ENCODE results near the gene CYTH4. TPM values are rescaled to one million over a fixed set of nuclear protein-coding genes. Genes with fewer than 3 reads are reported as not detected.

Gene CYTH4
- total and polyA plus RNA-seq, 2 donors (not counting 3 experiments of a cell fraction or from before 2014, with no cell fraction given) = 0.06 TPM; not detected in 1

DNA sequence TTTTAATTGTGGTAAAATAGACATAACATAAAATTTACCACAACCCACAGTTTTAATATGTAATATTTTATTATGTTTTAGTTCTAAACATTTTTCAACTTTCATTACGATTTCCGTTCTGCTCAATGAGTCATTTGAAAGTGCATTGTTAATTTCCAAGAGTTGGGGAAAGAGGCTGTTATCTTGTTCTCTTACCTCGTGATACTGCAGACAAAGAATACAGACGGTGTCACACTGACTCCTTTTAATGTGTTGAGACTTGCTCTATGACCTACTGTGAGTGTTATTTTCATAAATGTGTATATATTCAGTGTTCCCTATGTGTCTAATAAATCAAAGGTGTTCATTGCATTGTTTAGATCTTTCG is 27.5 kb upstream of the CYTH4 start:
- FAIRE-seq = peak; percentile 28

GRCh38 chr22:37255558-37256006 is 26.7 kb upstream of the CYTH4 start:
- Histone ChIP-seq H3K4me1 (ENCODE audit: control insufficient read depth, extremely low read depth, insufficient read depth, low read length) (peaks cover 38% of the 10 kb centered on the region), H3K4me3 (replicated peaks in 1 of 3; ENCODE audit: insufficient read depth in 1 of 3, low read depth in 1 of 3, low read length in 3 of 3) (no peak overlapping the region), H3K79me2 (ENCODE audit: control insufficient read depth, insufficient read depth, low read length) (no peaks in the 10 kb centered on the region), H2AFZ (ENCODE audit: low read depth, low read length) (no peak overlapping the region), H3K9me1 (replicated peaks; ENCODE audit: control insufficient read depth, extremely low read depth, insufficient read depth, low read length) (no peaks in the 10 kb centered on the region), H3K9ac (replicated peaks; ENCODE audit: extremely low read depth, insufficient read depth, low read length) (peak overlapping the region; percentile 94), H3K36me3 (ENCODE audit: control insufficient read depth in 2 of 2, extremely low read depth in 1 of 2, insufficient read depth in 2 of 2, low read length in 2 of 2) (no peaks in the 10 kb centered on the region), H3K27ac (ENCODE audit: insufficient read depth, low read depth, low read length) (peak overlapping the region; percentile 99), H3K27me3 (ENCODE audit: control insufficient read depth in 2 of 2, insufficient read depth in 2 of 2, low read length in 2 of 2) (no peaks in the 10 kb centered on the region), H4K20me1 (replicated peaks; ENCODE audit: control insufficient read depth, extremely low read depth, insufficient read depth, low read length) (no peaks in the 10 kb centered on the region), H3K4me2 (ENCODE audit: insufficient read depth, low read length) (peak overlapping the region; percentile 97), H3K9me3 (replicated peaks; ENCODE audit: control insufficient read depth, insufficient read depth, low read length) (no peaks in the 10 kb centered on the region)
- ChIA-PET CTCF (interaction anchor here (3.1 kb wide), 1 partner anchor 12 kb away, joined by 28 read pairs; the partner anchor contains the start of gene RAC2), POLR2A (no interaction called here)
- intact Hi-C loops (cut with micrococcal nuclease) = no loop called here
- TF ChIP-seq MYC (IDR thresholded peaks at IDR 0.05; ENCODE audit: low read depth, low read length) (no peak), EZH2 (IDR thresholded peaks at IDR 0.05; ENCODE audit: borderline replicate concordance, low read depth, low read length, severe bottlenecking) (no peak), GATA2 (IDR thresholded peaks at IDR 0.05; ENCODE audit: insufficient read depth, insufficient read length, low read depth, low read length) (no peak), POLR2AphosphoS5 (IDR thresholded peaks at IDR 0.05; ENCODE audit: insufficient read depth, low read depth, low read length) (no peak), FOS (IDR thresholded peaks at IDR 0.05; ENCODE audit: borderline replicate concordance, insufficient read depth, low read length) (no peak), POLR2A (IDR thresholded peaks at IDR 0.05; ENCODE audit: low read depth, low read length) (no peak), JUN (IDR thresholded peaks at IDR 0.05; ENCODE audit: borderline replicate concordance, insufficient read depth, insufficient read length, low read depth) (no peak)
- TF ChIP-seq, protein P1, sequence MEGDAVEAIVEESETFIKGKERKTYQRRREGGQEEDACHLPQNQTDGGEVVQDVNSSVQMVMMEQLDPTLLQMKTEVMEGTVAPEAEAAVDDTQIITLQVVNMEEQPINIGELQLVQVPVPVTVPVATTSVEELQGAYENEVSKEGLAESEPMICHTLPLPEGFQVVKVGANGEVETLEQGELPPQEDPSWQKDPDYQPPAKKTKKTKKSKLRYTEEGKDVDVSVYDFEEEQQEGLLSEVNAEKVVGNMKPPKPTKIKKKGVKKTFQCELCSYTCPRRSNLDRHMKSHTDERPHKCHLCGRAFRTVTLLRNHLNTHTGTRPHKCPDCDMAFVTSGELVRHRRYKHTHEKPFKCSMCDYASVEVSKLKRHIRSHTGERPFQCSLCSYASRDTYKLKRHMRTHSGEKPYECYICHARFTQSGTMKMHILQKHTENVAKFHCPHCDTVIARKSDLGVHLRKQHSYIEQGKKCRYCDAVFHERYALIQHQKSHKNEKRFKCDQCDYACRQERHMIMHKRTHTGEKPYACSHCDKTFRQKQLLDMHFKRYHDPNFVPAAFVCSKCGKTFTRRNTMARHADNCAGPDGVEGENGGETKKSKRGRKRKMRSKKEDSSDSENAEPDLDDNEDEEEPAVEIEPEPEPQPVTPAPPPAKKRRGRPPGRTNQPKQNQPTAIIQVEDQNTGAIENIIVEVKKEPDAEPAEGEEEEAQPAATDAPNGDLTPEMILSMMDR (IDR thresholded peaks at IDR 0.05; ENCODE audit: extremely low read depth in 1 of 2, insufficient read depth in 1 of 2, low read depth in 1 of 2, low read length in 2 of 2) = no peak
- TF ChIP-seq, protein P2, sequence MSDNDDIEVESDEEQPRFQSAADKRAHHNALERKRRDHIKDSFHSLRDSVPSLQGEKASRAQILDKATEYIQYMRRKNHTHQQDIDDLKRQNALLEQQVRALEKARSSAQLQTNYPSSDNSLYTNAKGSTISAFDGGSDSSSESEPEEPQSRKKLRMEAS (IDR thresholded peaks at IDR 0.05; ENCODE audit: insufficient read depth, insufficient read length) = no peak
- dilution Hi-C loops (cut with MboI; ENCODE audit: extremely low pct_ligation_motif_present, low sequenced_read_pairs) = no loop called here
- DNase-seq (ENCODE audit: low read depth, low spot score) (no peak), FAIRE-seq (peak; percentile 33)
- no TSS peak for BruUV-seq (replicated peaks)

More for the DNA sequence above, 27.5 kb upstream of the CYTH4 start:
- dilution Hi-C loops (cut with MboI; ENCODE audit: extremely low pct_ligation_motif_present, low sequenced_read_pairs) = no loop called here
- CTCF ChIA-PET = interaction anchor here (1.1 to 3.1 kb wide), 3 partner anchors 11 to 77 kb away, joined by 3 to 28 read pairs (median 4); partner anchors contain the start of gene RAC2
- H3K79me2 ChIP-seq (ENCODE audit: control insufficient read depth, insufficient read depth, low read length) = no peaks in the 10 kb centered on the region
- peak; percentile 77 for TF ChIP-seq FOS (IDR thresholded peaks at IDR 0.05; ENCODE audit: borderline replicate concordance, insufficient read depth, low read length)
- TF ChIP-seq JUN (IDR thresholded peaks at IDR 0.05; ENCODE audit: borderline replicate concordance, insufficient read depth, insufficient read length, low read depth) = peak; percentile 88
- TF ChIP-seq, protein P1 (IDR thresholded peaks at IDR 0.05; ENCODE audit: extremely low read depth in 1 of 2, insufficient read depth in 1 of 2, low read depth in 1 of 2, low read length in 2 of 2) = no peak
- DNase-seq (ENCODE audit: low read depth, low spot score) = peak; percentile 92
- POLR2A ChIA-PET = no interaction called here
- H3K9ac ChIP-seq (replicated peaks; ENCODE audit: extremely low read depth, insufficient read depth, low read length) = peak overlapping the region; percentile 94
- peaks cover 36% of the 10 kb centered on the region for H3K4me1 ChIP-seq (ENCODE audit: control insufficient read depth, extremely low read depth, insufficient read depth, low read length)
- no TSS peak for BruUV-seq (replicated peaks)
- no peak overlapping the region for H2AFZ ChIP-seq (ENCODE audit: low read depth, low read length)
- H3K27me3 ChIP-seq (ENCODE audit: control insufficient read depth in 2 of 2, insufficient read depth in 2 of 2, low read length in 2 of 2) = no peaks in the 10 kb centered on the region
- peak overlapping the region; percentile 97 for H3K4me2 ChIP-seq (ENCODE audit: insufficient read depth, low read length)
- no peaks in the 10 kb centered on the region for H3K9me3 ChIP-seq (replicated peaks; ENCODE audit: control insufficient read depth, insufficient read depth, low read length)
- H3K9me1 ChIP-seq (replicated peaks; ENCODE audit: control insufficient read depth, extremely low read depth, insufficient read depth, low read length) = no peaks in the 10 kb centered on the region
- H3K4me3 ChIP-seq (replicated peaks in 1 of 3; ENCODE audit: insufficient read depth in 1 of 3, low read depth in 1 of 3, low read length in 3 of 3) = peak overlapping the region in 2 of 3 experiments; percentile 10 to 43
- intact Hi-C loops (cut with micrococcal nuclease) = loop anchor here (1.0 kb wide), 1 partner anchor 200 kb away; no protein-coding TSS in a partner anchor
- no peaks in the 10 kb centered on the region for H4K20me1 ChIP-seq (replicated peaks; ENCODE audit: control insufficient read depth, extremely low read depth, insufficient read depth, low read length)
- H3K27ac ChIP-seq (ENCODE audit: insufficient read depth, low read depth, low read length) = peak overlapping the region; percentile 99
- H3K36me3 ChIP-seq (ENCODE audit: control insufficient read depth in 2 of 2, extremely low read depth in 1 of 2, insufficient read depth in 2 of 2, low read length in 2 of 2) = no peaks in the 10 kb centered on the region

Data from endothelial cell of umbilical vein (primary cell).